Effector CD8-positive, alpha-beta T cell (primary cell): ENCODE results near the gene PDGFRA.
A peak's percentile ranks its signal among the peaks of the same experiment; 100 is the strongest.

Experiments used
- DNase-seq: peaks from one replicate; lab custom pipeline; 2025; lab: John Stamatoyannopoulos, UW
- total RNA-seq, 4 experiments: gene quantifications; one replicate each; lab custom pipeline; 2026; lab: John Stamatoyannopoulos, UW

PDGFRA gene
- 0 to 0.18 (median 0) reads per million in 4 experiments for total RNA-seq

GRCh38 chr4:54228961-54229501 is at the start of gene PDGFRA:
TSS of gene PDGFRA (plus strand) at chr4:54229293. CDS start at chr4:54258769, 29,476 bp downstream.
- DNase-seq = no peak

GRCh38 chr4:54184581-54184980 is 44.5 kb upstream of the PDGFRA start:
- DNase-seq = no peak

- no peak for DNase-seq
Measured at GRCh38 chr4:54185044-54185780, 43.9 kb upstream of the PDGFRA start.

- no peak for DNase-seq
Measured at GRCh38 chr4:54185866-54186265, 43.2 kb upstream of the PDGFRA start.

- no peak for DNase-seq
Measured at GRCh38 chr4:54186371-54186770, 42.7 kb upstream of the PDGFRA start.

GRCh38 chr4:54187148-54187547 is 41.9 kb upstream of the PDGFRA start:
- no peak for DNase-seq

- DNase-seq = no peak
Measured at GRCh38 chr4:54189140-54189539, 40.0 kb upstream of the PDGFRA start.

GRCh38 chr4:54192811-54193210 is 36.3 kb upstream of the PDGFRA start:
- DNase-seq = no peak

GRCh38 chr4:54197926-54198325 is 31.2 kb upstream of the PDGFRA start:
- no peak for DNase-seq

GRCh38 chr4:54199919-54200318 is 29.2 kb upstream of the PDGFRA start:
- no peak for DNase-seq

- no peak for DNase-seq
Measured at GRCh38 chr4:54209617-54210016, 19.5 kb upstream of the PDGFRA start.

GRCh38 chr4:54213001-54213400 is 16.1 kb upstream of the PDGFRA start:
- DNase-seq = no peak

- no peak for DNase-seq
Measured at GRCh38 chr4:54213761-54214160, 15.3 kb upstream of the PDGFRA start.

GRCh38 chr4:54215379-54216077 is 13.6 kb upstream of the PDGFRA start:
- no peak for DNase-seq

- DNase-seq = peak; percentile 28
Measured at GRCh38 chr4:54217642-54218495, 11.2 kb upstream of the PDGFRA start.

GRCh38 chr4:54218736-54219135 is 10.4 kb upstream of the PDGFRA start:
- no peak for DNase-seq

- no peak for DNase-seq
Measured at GRCh38 chr4:54224996-54225597, 4.0 kb upstream of the PDGFRA start.

- no peak for DNase-seq
Measured at GRCh38 chr4:54225598-54226403, 3.3 kb upstream of the PDGFRA start.

GRCh38 chr4:54226404-54227255 is 2.5 kb upstream of the PDGFRA start:
- no peak for DNase-seq
